ENCODE data around the gene PRPSAP1. TPM values are rescaled to one million over a fixed set of nuclear protein-coding genes. Genes with fewer than 3 reads are reported as not detected.
A peak's percentile ranks its signal among the peaks of the same experiment; 100 is the strongest.

Gene PRPSAP1
- total RNA-seq, 4 donors from 2014 or later, result 133 to 198 (median 167) TPM

GRCh38 chr17:76384987-76385891, 31.5 kb upstream of the PRPSAP1 start:
- Histone ChIP-seq H3K4me1 (peaks cover 18 to 27% of the 10 kb centered on the region in 2 donors), H3K36me3 (no peaks in the 10 kb centered on the region), H3K4me3 (replicated peaks in 1 of 3) (peak overlapping the region in 2 of 3 donors; percentile 6 to 50), H3K9me3 (no peaks in the 10 kb centered on the region), H3K27me3 (no peaks in the 10 kb centered on the region), H3K27ac (peak overlapping the region in 2 of 3 donors; percentile 73 to 88)
- DNase-seq, result peak; percentile 43 to 49
- intact Hi-C loops (cut with DNase I), result no loop called here
- 0 to 7% methylated on average over 7 to 33 of the region's 74 CpGs for WGBS, 2 donors
- no peak for TF ChIP-seq CTCF (IDR thresholded peaks at IDR 0.05)
- no peak for TF ChIP-seq POLR2A (IDR thresholded peaks at IDR 0.05)

DNA sequence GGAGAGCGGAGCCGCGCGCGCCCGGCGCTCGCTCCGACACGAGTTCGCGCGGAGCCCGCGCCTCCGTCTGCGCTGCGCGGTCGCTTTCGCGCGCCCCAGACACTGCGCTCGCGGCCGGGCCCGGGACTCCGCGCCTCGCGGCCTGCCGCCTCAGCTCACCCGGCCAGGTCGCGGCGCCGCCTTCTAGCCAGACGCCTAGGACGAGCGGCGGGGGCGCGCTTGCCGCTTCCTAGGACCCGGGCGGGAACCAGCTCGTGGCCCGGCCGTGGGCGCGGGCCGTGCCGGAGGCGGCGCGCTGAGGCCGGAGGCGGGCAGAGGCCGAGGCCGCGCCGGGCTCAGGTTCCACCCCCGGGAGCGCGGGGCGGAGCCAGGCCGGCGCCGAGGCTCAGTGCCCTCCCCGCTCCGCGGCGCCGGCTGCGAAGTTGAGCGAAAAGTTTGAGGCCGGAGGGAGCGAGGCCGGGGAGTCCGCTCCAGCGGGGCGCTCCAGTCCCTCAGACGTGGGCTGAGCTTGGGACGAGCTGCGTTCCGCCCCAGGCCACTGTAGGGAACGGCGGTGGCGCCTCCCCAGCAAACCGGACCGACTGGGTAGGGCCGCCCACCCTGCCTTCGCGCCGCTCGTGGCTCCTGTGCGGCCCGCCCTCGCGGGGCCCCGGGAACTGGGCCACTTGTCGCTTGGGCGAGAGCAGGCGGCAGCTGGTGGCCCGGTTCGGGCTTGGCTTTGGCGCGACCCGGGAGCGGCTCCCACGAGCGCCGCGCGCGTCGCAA, 30.7 kb upstream of the PRPSAP1 start, which contains the start of gene SPHK1:
SPHK1 (plus strand) TSS at position 388 of the 765 bp plus-strand sequence. CDS start 1,036 bp downstream, outside the sequence.
- 0 to 3% methylated on average over 8 of the region's 118 CpGs for WGBS, 2 donors
- TF ChIP-seq POLR2A (IDR thresholded peaks at IDR 0.05) (peak in 1 of 2 donors; percentile 65), CTCF (IDR thresholded peaks at IDR 0.05) (no peak)
- intact Hi-C loops (cut with DNase I), result no loop called here
- Histone ChIP-seq H3K4me3 (replicated peaks in 1 of 3) (peak within 1 kb of the TSS; percentile 31 to 62 (median 50)), H3K27ac (peak within 1 kb of the TSS; percentile 33 to 88 (median 73)), H3K27me3 (no peaks in the 10 kb centered on the region), H3K9me3 (no peaks in the 10 kb centered on the region), H3K4me1 (peaks cover 18 to 27% of the 10 kb centered on the region in 2 donors), H3K36me3 (no peaks in the 10 kb centered on the region)
- peak; percentile 69 to 72 for DNase-seq

- Histone ChIP-seq H3K4me3 (replicated peaks in 1 of 3) (peak overlapping the region; percentile 31 to 62 (median 50)), H3K27ac (peak overlapping the region; percentile 33 to 88 (median 66)), H3K27me3 (no peaks in the 10 kb centered on the region), H3K9me3 (no peaks in the 10 kb centered on the region), H3K4me1 (peaks cover 18 to 27% of the 10 kb centered on the region in 2 donors), H3K36me3 (no peaks in the 10 kb centered on the region)
- WGBS, 2 donors, result 2 to 3% methylated on average over 25 to 58 of the region's 65 CpGs
- peak; percentile 40 to 44 for DNase-seq
- intact Hi-C loops (cut with DNase I), result no loop called here
- peak in 4 of 6 experiments; percentile 3 to 36 (median 28) for TF ChIP-seq CTCF (IDR thresholded peaks at IDR 0.05)
- TF ChIP-seq POLR2A (IDR thresholded peaks at IDR 0.05), result no peak
These were observed 30.0 kb upstream of the PRPSAP1 start for GRCh38 chr17:76383546-76384221.

DNA sequence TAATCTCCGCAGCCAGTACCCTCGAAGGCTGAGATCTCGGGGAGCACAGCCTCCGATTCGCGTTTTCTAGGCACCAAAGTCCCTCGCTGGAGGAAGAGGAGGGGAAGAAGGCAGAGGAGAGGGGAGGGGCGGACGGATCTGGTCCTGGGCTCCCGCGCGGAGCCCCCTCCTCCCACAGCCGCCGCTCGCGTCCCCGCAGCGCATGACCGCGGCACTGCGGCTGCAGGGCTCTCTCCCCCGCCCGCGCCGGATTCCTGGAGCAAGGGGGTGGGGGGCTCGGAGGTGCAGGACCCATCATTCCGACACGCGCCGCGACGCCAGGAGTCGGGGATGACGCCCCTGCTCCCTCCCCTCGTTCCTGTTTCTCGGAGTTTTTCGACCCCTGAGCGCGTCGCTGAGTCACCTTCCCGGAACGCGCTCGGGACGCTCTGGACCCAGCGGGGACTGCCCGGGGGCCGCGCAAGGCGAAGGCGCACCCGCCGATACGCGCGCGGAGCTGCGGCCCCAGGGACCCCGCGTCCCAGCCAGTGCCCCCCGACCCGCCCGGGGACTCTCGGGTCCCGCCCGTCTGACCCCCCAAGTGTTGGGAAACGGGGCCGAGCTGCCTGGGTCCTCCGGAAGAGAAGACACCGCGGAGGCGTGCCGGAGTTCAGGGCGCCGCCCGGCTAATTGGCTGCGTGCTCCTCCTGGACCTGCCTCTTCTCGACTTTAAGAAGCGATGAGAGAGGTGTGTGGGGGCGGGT, 29.3 kb upstream of the PRPSAP1 start:
- peaks cover 18 to 27% of the 10 kb centered on the region in 2 donors for H3K4me1 ChIP-seq

More for the DNA sequence above, 29.3 kb upstream of the PRPSAP1 start:
- intact Hi-C loops (cut with DNase I), result no loop called here
- peak; percentile 52 to 54 for DNase-seq
- H3K27me3 ChIP-seq, result no peaks in the 10 kb centered on the region
- peak overlapping the region; percentile 31 to 62 (median 50) for H3K4me3 ChIP-seq (replicated peaks in 1 of 3)
- H3K27ac ChIP-seq, result peak overlapping the region; percentile 33 to 88 (median 66)
- no peak for TF ChIP-seq POLR2A (IDR thresholded peaks at IDR 0.05)
- no peak for TF ChIP-seq CTCF (IDR thresholded peaks at IDR 0.05)
- no peaks in the 10 kb centered on the region for H3K36me3 ChIP-seq
- H3K9me3 ChIP-seq, result no peaks in the 10 kb centered on the region
- WGBS, 2 donors, result 3% methylated on average over 7 of the region's 80 CpGs
